Fibroblast of lung (primary cell): ENCODE results near the gene RYR1. TPM values are rescaled to one million over a fixed set of nuclear protein-coding genes. Genes with fewer than 3 reads are reported as not detected.
"Not testable (repeated sequence)": the region's sequence is repeated elsewhere in the genome, so short reads cannot be mapped to it uniquely, and the experiment has no call there.

ENCODE experiments used
- DNase-seq, 2 donors: peaks; one replicate each; pipeline versions ENCODE4 v3.0.0 to v3.0.0-alpha.2; 2010; ENCODE audit warnings: low read depth in 2 of 2
- H2AFZ ChIP-seq: 2 replicates; pipeline ENCODE4 v1.5.1; 2012; ENCODE audit warnings: low read length, control low read depth, inconsistent platforms
- H3K27ac ChIP-seq: 2 replicates; pipeline ENCODE4 v1.5.1; 2011; ENCODE audit warnings: low read length, control low read depth; ENCODE audit not compliant: insufficient read depth
- H3K27me3 ChIP-seq: 2 replicates; pipeline ENCODE4 v1.5.1; 2011; ENCODE audit warnings: mild to moderate bottlenecking, low read length; ENCODE audit not compliant: control insufficient read depth, insufficient read depth
- H3K36me3 ChIP-seq: 2 replicates; pipeline ENCODE4 v1.5.1; 2011; ENCODE audit warnings: low read length; ENCODE audit not compliant: control insufficient read depth, insufficient read depth
- H3K4me1 ChIP-seq: 2 replicates; pipeline ENCODE4 v1.5.1; 2011; ENCODE audit warnings: low read length; ENCODE audit not compliant: control insufficient read depth, insufficient read depth; ENCODE audit errors: extremely low read depth
- H3K4me2 ChIP-seq: 2 replicates; pipeline ENCODE4 v1.5.1; 2011; ENCODE audit warnings: low read length, control low read depth; ENCODE audit not compliant: insufficient read depth; ENCODE audit errors: extremely low read depth
- H3K4me3 ChIP-seq, 4 experiments: fragments of 200-600 bp in 1 of 4; sonication (generic) in 1 of 4; replicated peaks in 1 of 4; 2 replicates each; pipeline ENCODE4 v1.5.1; 2011 to 2016; ENCODE audit warnings: low read length in 4 of 4, low read depth in 3 of 4, mild to moderate bottlenecking in 3 of 4, control low read depth in 2 of 4, inconsistent platforms in 1 of 4, mixed read lengths in 1 of 4; ENCODE audit not compliant: insufficient read depth in 1 of 4; ENCODE audit errors: control extremely low read depth in 1 of 4
- H3K79me2 ChIP-seq: 2 replicates; pipeline ENCODE4 v1.5.1; 2012; ENCODE audit warnings: mild to moderate bottlenecking, low read length, inconsistent platforms; ENCODE audit not compliant: control insufficient read depth, insufficient read depth
- H3K9ac ChIP-seq: 2 replicates; pipeline ENCODE4 v1.5.1; 2011; ENCODE audit warnings: mild to moderate bottlenecking, low read length, control low read depth; ENCODE audit not compliant: insufficient read depth
- H3K9me3 ChIP-seq: 2 replicates; pipeline ENCODE4 v1.5.1; 2012; ENCODE audit warnings: low read depth, low read length; ENCODE audit not compliant: control insufficient read depth, insufficient read depth
- H4K20me1 ChIP-seq: 2 replicates; pipeline ENCODE4 v1.5.1; 2011; ENCODE audit warnings: low read length; ENCODE audit not compliant: control insufficient read depth, insufficient read depth; ENCODE audit errors: extremely low read depth
- EZH2 ChIP-seq: IDR thresholded peaks from 2 replicates; pipeline ENCODE4 v1.5.1; 2012; ENCODE audit warnings: low read length, control low read depth, mild to moderate bottlenecking; ENCODE audit errors: missing control alignments
- polyA plus RNA-seq, 2 donors: library from polyadenylated mRNA; depleted of rRNA in 1 of 2; stranded (reverse) in 1 of 2; unstranded in 1 of 2; fragments of >200 nt; gene quantifications; 2 replicates each; pipeline ENCODE4 v1.2.1, GENCODE V29; 2011 to 2012; ENCODE audit warnings: missing spikeins in 1 of 2
- total RNA-seq: library from RNA; depleted of rRNA; stranded (reverse); fragments of >200 nt; gene quantifications from 2 replicates; pipeline ENCODE4 v1.2.1, GENCODE V29; 2014
- TF ChIP-seq, protein P1 (sequence below), 2 donors: IDR thresholded peaks in 1 of 2; conservative IDR thresholded peaks in 1 of 2; 1 replicate in 1 of 2; 2 replicates in 1 of 2; pipeline ENCODE4 v1.5.1; 2011 to 2012; ENCODE audit warnings: low read length in 2 of 2, control low read depth in 1 of 2, inconsistent platforms in 1 of 2, low read depth in 1 of 2, mild to moderate bottlenecking in 1 of 2

The RYR1 gene
- total and polyA plus RNA-seq, 2 donors (not counting 1 experiment from before 2014, with no cell fraction given) = under 0.01 TPM

DNA sequence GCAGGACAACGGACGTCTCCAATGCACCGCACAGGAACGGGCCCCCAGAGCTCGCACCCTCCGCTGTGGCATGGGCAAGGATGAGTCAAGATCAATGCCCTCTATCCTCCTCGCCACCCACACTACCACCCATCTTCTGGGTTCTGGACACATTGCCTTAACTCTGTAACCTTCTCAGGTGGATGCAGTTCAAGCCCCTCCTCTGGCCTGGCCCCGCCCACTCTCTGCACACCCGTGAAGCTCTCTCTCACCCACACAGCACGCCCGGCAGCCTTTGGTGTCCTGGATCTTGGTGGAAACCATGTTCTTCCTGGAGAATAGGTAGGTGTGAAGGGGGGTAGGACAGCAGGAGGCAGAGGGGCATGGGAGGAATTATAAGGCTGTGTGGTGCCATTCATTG is 163.6 kb downstream of the RYR1 start:
- Histone ChIP-seq H3K36me3 (no peaks in the 10 kb centered on the region), H4K20me1 (no peaks in the 10 kb centered on the region), H3K9me3 (no peaks in the 10 kb centered on the region), H2AFZ (no peak overlapping the region), H3K4me2 (no peak overlapping the region), H3K4me3 (no peak overlapping the region), H3K9ac (no peak overlapping the region), H3K79me2 (no peaks in the 10 kb centered on the region), H3K27ac (no peak overlapping the region), H3K27me3 (no peaks in the 10 kb centered on the region), H3K4me1 (no peaks in the 10 kb centered on the region)
- TF ChIP-seq, protein P1, sequence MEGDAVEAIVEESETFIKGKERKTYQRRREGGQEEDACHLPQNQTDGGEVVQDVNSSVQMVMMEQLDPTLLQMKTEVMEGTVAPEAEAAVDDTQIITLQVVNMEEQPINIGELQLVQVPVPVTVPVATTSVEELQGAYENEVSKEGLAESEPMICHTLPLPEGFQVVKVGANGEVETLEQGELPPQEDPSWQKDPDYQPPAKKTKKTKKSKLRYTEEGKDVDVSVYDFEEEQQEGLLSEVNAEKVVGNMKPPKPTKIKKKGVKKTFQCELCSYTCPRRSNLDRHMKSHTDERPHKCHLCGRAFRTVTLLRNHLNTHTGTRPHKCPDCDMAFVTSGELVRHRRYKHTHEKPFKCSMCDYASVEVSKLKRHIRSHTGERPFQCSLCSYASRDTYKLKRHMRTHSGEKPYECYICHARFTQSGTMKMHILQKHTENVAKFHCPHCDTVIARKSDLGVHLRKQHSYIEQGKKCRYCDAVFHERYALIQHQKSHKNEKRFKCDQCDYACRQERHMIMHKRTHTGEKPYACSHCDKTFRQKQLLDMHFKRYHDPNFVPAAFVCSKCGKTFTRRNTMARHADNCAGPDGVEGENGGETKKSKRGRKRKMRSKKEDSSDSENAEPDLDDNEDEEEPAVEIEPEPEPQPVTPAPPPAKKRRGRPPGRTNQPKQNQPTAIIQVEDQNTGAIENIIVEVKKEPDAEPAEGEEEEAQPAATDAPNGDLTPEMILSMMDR (conservative IDR thresholded peaks at IDR 0.05 in 1 of 2, IDR thresholded peaks at IDR 0.05 in 1 of 2; ENCODE audit: low read depth in 1 of 2, low read length in 2 of 2) = no peak
- TF ChIP-seq EZH2 = no peak
- no peak for DNase-seq

DNA sequence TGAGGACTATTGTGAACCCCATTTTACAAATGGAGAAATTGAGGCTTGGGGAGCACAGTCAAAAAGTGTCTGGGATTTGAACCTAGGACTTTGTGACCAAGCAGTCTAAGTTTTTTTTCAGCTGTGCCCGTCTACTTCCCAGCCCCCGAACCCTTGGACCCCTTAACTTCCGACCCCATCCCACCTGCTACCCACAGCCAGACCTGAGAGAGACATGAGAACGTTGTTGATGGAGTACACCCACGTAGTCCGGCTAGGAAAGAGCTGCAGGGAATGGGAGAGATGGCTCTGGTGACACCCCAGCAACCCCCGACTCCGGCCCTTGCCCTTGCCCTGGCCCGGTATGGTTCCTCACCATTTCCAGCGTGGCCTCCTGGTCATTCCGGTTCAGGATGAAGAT is 166.2 kb downstream of the RYR1 start:
- Histone ChIP-seq H3K4me2 (no peak overlapping the region), H3K27me3 (no peaks in the 10 kb centered on the region), H2AFZ (no peak overlapping the region), H3K79me2 (no peaks in the 10 kb centered on the region), H3K27ac (no peak overlapping the region), H4K20me1 (no peaks in the 10 kb centered on the region), H3K4me1 (no peaks in the 10 kb centered on the region), H3K9ac (no peak overlapping the region), H3K36me3 (no peaks in the 10 kb centered on the region), H3K4me3 (no peak overlapping the region), H3K9me3 (no peaks in the 10 kb centered on the region)
- DNase-seq = no peak
- TF ChIP-seq, protein P1 (conservative IDR thresholded peaks at IDR 0.05 in 1 of 2, IDR thresholded peaks at IDR 0.05 in 1 of 2; ENCODE audit: low read depth in 1 of 2, low read length in 2 of 2) = no peak
- no peak for TF ChIP-seq EZH2

DNA sequence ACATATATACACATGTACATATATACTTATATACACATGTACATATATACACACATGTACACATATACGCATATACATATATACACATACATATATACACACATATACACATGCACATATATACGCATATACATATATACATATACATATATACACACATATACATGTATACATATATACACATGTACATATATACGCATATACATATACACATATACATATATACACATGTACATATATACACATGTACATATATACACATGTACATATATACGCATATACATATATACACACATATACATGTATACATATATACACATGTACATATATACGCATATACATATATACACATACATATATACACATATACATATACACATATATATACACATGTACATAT is 169.4 kb downstream of the RYR1 start:
- H4K20me1 ChIP-seq, DNase-seq, H2AFZ ChIP-seq, H3K4me3 ChIP-seq, H3K36me3 ChIP-seq, H3K4me1 ChIP-seq, H3K9me3 ChIP-seq, H3K79me2 ChIP-seq, H3K9ac ChIP-seq, H3K27me3 ChIP-seq, H3K4me2 ChIP-seq, H3K27ac ChIP-seq: not testable (repeated sequence)
